Erythroblast (primary cell): ENCODE data around the gene GRPEL1.

Source experiments
- GATA1 ChIP-seq: IDR thresholded peaks from 2 replicates; pipeline ENCODE4 v1.6.1; 2011; ENCODE audit warnings: low read depth, mild to moderate bottlenecking, control low read depth, low read length, moderate library complexity
- POLR2A ChIP-seq: IDR thresholded peaks from 2 replicates; pipeline ENCODE4 v1.6.1; 2011; ENCODE audit warnings: mild to moderate bottlenecking, low read length

DNA sequence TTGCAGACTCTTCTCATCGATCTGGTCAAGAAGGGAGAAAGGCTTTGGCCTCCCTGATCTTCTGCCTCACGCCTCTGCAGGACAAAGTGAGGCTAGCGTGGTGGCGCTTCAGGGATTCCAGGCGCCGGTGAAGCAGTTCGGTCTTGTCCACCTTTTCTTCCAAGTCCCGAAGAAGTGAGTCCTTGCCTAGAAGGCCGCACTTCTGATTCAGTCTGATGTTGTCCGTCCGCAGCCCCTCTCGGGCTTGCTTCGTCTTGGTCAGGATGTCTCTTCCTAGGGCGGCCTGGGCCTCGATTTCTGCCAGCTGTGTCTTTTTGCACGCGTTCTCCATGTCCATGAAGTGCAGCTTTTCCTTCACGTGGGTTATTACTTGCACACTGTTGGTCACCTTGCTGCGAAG, 26.6 kb downstream of the GRPEL1 start:
- TF ChIP-seq POLR2A (no peak), GATA1 (no peak)
